ENCODE measurements around the gene PNP.

DNA sequence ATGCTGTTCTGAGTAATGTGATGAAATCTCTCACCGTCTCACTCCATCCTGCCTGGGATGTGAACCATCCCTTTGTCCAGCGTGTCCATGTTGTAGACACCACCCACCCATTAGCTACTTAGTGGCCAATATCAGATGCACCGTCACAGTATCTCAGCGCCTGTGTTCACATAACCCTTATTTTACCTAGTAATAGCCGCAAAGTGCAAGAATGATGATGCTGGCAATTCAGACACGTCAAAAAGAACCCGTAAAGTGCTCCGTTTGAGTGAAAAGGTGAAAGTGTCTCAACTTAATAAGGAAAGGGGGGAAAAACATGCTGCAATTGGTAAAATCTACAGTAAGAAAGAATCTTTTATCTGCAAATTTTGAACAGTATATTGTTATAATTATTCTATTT is 39.2 kb downstream of the PNP start:
- TF ChIP-seq, protein P1, sequence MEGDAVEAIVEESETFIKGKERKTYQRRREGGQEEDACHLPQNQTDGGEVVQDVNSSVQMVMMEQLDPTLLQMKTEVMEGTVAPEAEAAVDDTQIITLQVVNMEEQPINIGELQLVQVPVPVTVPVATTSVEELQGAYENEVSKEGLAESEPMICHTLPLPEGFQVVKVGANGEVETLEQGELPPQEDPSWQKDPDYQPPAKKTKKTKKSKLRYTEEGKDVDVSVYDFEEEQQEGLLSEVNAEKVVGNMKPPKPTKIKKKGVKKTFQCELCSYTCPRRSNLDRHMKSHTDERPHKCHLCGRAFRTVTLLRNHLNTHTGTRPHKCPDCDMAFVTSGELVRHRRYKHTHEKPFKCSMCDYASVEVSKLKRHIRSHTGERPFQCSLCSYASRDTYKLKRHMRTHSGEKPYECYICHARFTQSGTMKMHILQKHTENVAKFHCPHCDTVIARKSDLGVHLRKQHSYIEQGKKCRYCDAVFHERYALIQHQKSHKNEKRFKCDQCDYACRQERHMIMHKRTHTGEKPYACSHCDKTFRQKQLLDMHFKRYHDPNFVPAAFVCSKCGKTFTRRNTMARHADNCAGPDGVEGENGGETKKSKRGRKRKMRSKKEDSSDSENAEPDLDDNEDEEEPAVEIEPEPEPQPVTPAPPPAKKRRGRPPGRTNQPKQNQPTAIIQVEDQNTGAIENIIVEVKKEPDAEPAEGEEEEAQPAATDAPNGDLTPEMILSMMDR (IDR thresholded peaks at IDR 0.05 in 8 of 11, conservative IDR thresholded peaks at IDR 0.05 in 3 of 11), result no peak
- TF ChIP-seq POLR2A (IDR thresholded peaks at IDR 0.05) (no peak), POLR2AphosphoS5 (IDR thresholded peaks at IDR 0.05) (no peak)

All from spleen (tissue), 7 donors.